ENCODE measurements around the gene PLA2G4E. TPM values are rescaled to one million over a fixed set of nuclear protein-coding genes. Genes with fewer than 3 reads are reported as not detected.

The PLA2G4E gene
- total RNA-seq, 4 donors from 2014 or later: 0.12 TPM; not detected in 3

GRCh38 chr15:42053010-42053409 lies 32.2 kb upstream of the PLA2G4E start:
- no peak for DNase-seq (ENCODE audit: low spot score)
- TF ChIP-seq CTCF (IDR thresholded peaks at IDR 0.05): no peak
- no peak for ATAC-seq (ENCODE audit: low FRiP score)

- DNase-seq (ENCODE audit: low spot score) (no peak), ATAC-seq (ENCODE audit: low FRiP score) (no peak)
- no peak for TF ChIP-seq CTCF (IDR thresholded peaks at IDR 0.05)
These were observed 29.8 kb upstream of the PLA2G4E start for GRCh38 chr15:42050484-42051255.

- TF ChIP-seq CTCF (IDR thresholded peaks at IDR 0.05): no peak
- no peak for DNase-seq (ENCODE audit: low spot score)
- no peak for ATAC-seq (ENCODE audit: low FRiP score)
These were observed 28.0 kb upstream of the PLA2G4E start for GRCh38 chr15:42048821-42049200.

- DNase-seq (ENCODE audit: low spot score): no peak
- no peak for TF ChIP-seq CTCF (IDR thresholded peaks at IDR 0.05)
- ATAC-seq (ENCODE audit: low FRiP score): no peak
These were observed 27.4 kb upstream of the PLA2G4E start for GRCh38 chr15:42048080-42048820.

- ATAC-seq (ENCODE audit: low FRiP score) (no peak), DNase-seq (ENCODE audit: low spot score) (no peak)
- TF ChIP-seq CTCF (IDR thresholded peaks at IDR 0.05): no peak
These were observed 25.8 kb upstream of the PLA2G4E start for GRCh38 chr15:42046597-42046996.

- no peak for TF ChIP-seq CTCF (IDR thresholded peaks at IDR 0.05)
- ATAC-seq (ENCODE audit: low FRiP score) (no peak), DNase-seq (ENCODE audit: low spot score) (no peak)
These were observed 24.4 kb upstream of the PLA2G4E start for GRCh38 chr15:42045211-42045615.

Data from omental fat pad (tissue), 4 donors.